Endothelial cell of umbilical vein (primary cell): Measurements from ENCODE around the gene SLC2A11. TPM values are rescaled to one million over a fixed set of nuclear protein-coding genes. Genes with fewer than 3 reads are reported as not detected.

Source experiments
- BruUV-seq: library from RNA; stranded (reverse); fragments of 400-500 nt; replicated peaks from 2 replicates; lab custom pipeline; 2021; lab: Mats Ljungman, UMichigan
- CTCF ChIA-PET: fragments of 300-600, 350-600 bp; sonication (Branson Sonifier 250); formaldehyde crosslinking; loops from one replicate; lab custom pipeline; 2021; ENCODE audit warnings: antibody characterized with exemption, inconsistent platforms; lab: Charles Lee
- POLR2A ChIA-PET: fragments of 300-600, 350-600 bp; sonication (Branson Sonifier 250); formaldehyde crosslinking; loops from one replicate; lab custom pipeline; 2021; ENCODE audit warnings: antibody characterized with exemption, inconsistent platforms; lab: Charles Lee
- DNase-seq: peaks from one replicate; pipeline ENCODE4 v3.0.0-alpha.2; 2011; ENCODE audit warnings: low read depth, low spot score
- FAIRE-seq: peaks from 2 replicates; lab custom pipeline; 2011; peaks lifted over from hg19 to GRCh38; lab: Jason Lieb, UNC
- H2AFZ ChIP-seq: 2 replicates; pipeline ENCODE4 v1.6.0; 2012; ENCODE audit warnings: low read depth, low read length, control low read depth, inconsistent platforms
- H3K27ac ChIP-seq: 2 replicates; pipeline ENCODE4 v1.5.1; 2011; ENCODE audit warnings: low read depth, mild to moderate bottlenecking, control low read depth, low read length, moderate library complexity; ENCODE audit not compliant: insufficient read depth
- H3K27me3 ChIP-seq, 2 experiments: 2 replicates each; pipeline versions ENCODE4 v1.6.0 to v1.6.1; 2011; ENCODE audit warnings: low read length in 2 of 2, mixed read lengths in 1 of 2; ENCODE audit not compliant: control insufficient read depth in 2 of 2, insufficient read depth in 2 of 2
- H3K36me3 ChIP-seq, 2 experiments: 2 replicates in 1 of 2; 3 replicates in 1 of 2; pipeline ENCODE4 v1.5.1; 2011; ENCODE audit warnings: low read length in 2 of 2, mild to moderate bottlenecking in 1 of 2, moderate library complexity in 1 of 2; ENCODE audit not compliant: control insufficient read depth in 2 of 2, insufficient read depth in 2 of 2; ENCODE audit errors: extremely low read depth in 1 of 2
- H3K4me1 ChIP-seq: 3 replicates; pipeline ENCODE4 v1.5.1; 2011; ENCODE audit warnings: mild to moderate bottlenecking, low read length; ENCODE audit not compliant: control insufficient read depth, insufficient read depth; ENCODE audit errors: extremely low read depth
- H3K4me2 ChIP-seq: 2 replicates; pipeline ENCODE4 v1.6.1; 2011; ENCODE audit warnings: low read length, control low read depth, mixed read lengths; ENCODE audit not compliant: insufficient read depth
- H3K4me3 ChIP-seq, 3 experiments: fragments of 200-600 bp in 1 of 3; sonication (generic), shearing (Covaris generic) in 1 of 3; replicated peaks in 1 of 3; 2 replicates each; pipeline ENCODE4 v1.5.1; 2011 to 2016; ENCODE audit warnings: control low read depth in 3 of 3, low read length in 3 of 3, mild to moderate bottlenecking in 2 of 3, inconsistent platforms in 1 of 3, low read depth in 1 of 3, moderate library complexity in 1 of 3; ENCODE audit not compliant: insufficient read depth in 1 of 3
- H3K79me2 ChIP-seq: 2 replicates; pipeline ENCODE4 v1.6.0; 2012; ENCODE audit warnings: low read length, inconsistent platforms; ENCODE audit not compliant: control insufficient read depth, insufficient read depth
- H3K9ac ChIP-seq: replicated peaks from 2 replicates; pipeline ENCODE3; 2011; ENCODE audit warnings: low read length, control low read depth; ENCODE audit not compliant: insufficient read depth; ENCODE audit errors: extremely low read depth
- H3K9me1 ChIP-seq: replicated peaks from 3 replicates; pipeline ENCODE4 v1.6.0; 2011; ENCODE audit warnings: mild to moderate bottlenecking, low read length; ENCODE audit not compliant: control insufficient read depth, insufficient read depth; ENCODE audit errors: extremely low read depth
- H3K9me3 ChIP-seq: replicated peaks from 2 replicates; pipeline ENCODE4 v1.5.1; 2012; ENCODE audit warnings: low read length, inconsistent platforms; ENCODE audit not compliant: control insufficient read depth, insufficient read depth
- H4K20me1 ChIP-seq: replicated peaks from 2 replicates; pipeline ENCODE3; 2011; ENCODE audit warnings: mild to moderate bottlenecking, low read length; ENCODE audit not compliant: control insufficient read depth, insufficient read depth; ENCODE audit errors: extremely low read depth
- JUN ChIP-seq: IDR thresholded peaks from 2 replicates; pipeline ENCODE4 v1.6.1; 2011; ENCODE audit warnings: borderline replicate concordance, low read depth; ENCODE audit not compliant: insufficient read length, insufficient read depth
- dilution Hi-C: fragments of 300-500 bp; cut with MboI; formaldehyde crosslinking; loops from one replicate; pipeline ENCODE4 v1.15.0; 2019; ENCODE audit warnings: low sequenced_read_pairs; ENCODE audit not compliant: extremely low pct_ligation_motif_present
- intact Hi-C: fragments of 100-400 bp; cut with micrococcal nuclease; formaldehyde crosslinking; loops from one replicate; pipeline ENCODE4 v1.10.0; 2022
- polyA plus RNA-seq, 4 experiments: library from polyadenylated mRNA; depleted of rRNA in 3 of 4; stranded (reverse) in 3 of 4; unstranded in 1 of 4; fragments of >200 nt; gene quantifications; 2 replicates each; pipeline versions ENCODE4 v1.2.1 to v1.2.3, GENCODE V29; 2011 to 2012; ENCODE audit warnings: missing spikeins in 1 of 4
- total RNA-seq: library from RNA; stranded (reverse); gene quantifications from 2 replicates; pipeline ENCODE4 v1.2.3, GENCODE V29; 2021
- TF ChIP-seq, protein P1 (sequence below), 2 donors: IDR thresholded peaks; 1 replicate in 1 of 2; 2 replicates in 1 of 2; pipeline ENCODE4 v1.5.1; 2011; ENCODE audit warnings: low read length in 2 of 2, mild to moderate bottlenecking in 2 of 2, moderate library complexity in 2 of 2, control low read depth in 1 of 2, inconsistent platforms in 1 of 2, low read depth in 1 of 2; ENCODE audit not compliant: insufficient read depth in 1 of 2; ENCODE audit errors: extremely low read depth in 1 of 2

The SLC2A11 gene
- total and polyA plus RNA-seq, 2 donors (not counting 3 experiments of a cell fraction or from before 2014, with no cell fraction given): 4.2 to 4.6 TPM

GRCh38 chr22:23888615-23889401 is 31.1 kb downstream of the SLC2A11 start:
- H3K4me2 ChIP-seq: no peak overlapping the region
- peak overlapping the region; percentile 25 for H3K9ac ChIP-seq
- DNase-seq: peak; percentile 3

More at GRCh38 chr22:23888615-23889401, 31.1 kb downstream of the SLC2A11 start:
- FAIRE-seq: peak; percentile 50
- Histone ChIP-seq H3K79me2 (no peaks in the 10 kb centered on the region), H3K4me3 (no peak overlapping the region), H4K20me1 (no peaks in the 10 kb centered on the region), H3K9me3 (no peaks in the 10 kb centered on the region), H3K27ac (peak overlapping the region; percentile 78), H3K4me1 (peaks cover 9% of the 10 kb centered on the region), H2AFZ (peak overlapping the region; percentile 77), H3K27me3 (no peaks in the 10 kb centered on the region), H3K9me1 (no peaks in the 10 kb centered on the region), H3K36me3 (no peaks in the 10 kb centered on the region)
- intact Hi-C loops (no loop called here), dilution Hi-C loops (no loop called here)
- no TSS peak for BruUV-seq
- TF ChIP-seq, protein P1, sequence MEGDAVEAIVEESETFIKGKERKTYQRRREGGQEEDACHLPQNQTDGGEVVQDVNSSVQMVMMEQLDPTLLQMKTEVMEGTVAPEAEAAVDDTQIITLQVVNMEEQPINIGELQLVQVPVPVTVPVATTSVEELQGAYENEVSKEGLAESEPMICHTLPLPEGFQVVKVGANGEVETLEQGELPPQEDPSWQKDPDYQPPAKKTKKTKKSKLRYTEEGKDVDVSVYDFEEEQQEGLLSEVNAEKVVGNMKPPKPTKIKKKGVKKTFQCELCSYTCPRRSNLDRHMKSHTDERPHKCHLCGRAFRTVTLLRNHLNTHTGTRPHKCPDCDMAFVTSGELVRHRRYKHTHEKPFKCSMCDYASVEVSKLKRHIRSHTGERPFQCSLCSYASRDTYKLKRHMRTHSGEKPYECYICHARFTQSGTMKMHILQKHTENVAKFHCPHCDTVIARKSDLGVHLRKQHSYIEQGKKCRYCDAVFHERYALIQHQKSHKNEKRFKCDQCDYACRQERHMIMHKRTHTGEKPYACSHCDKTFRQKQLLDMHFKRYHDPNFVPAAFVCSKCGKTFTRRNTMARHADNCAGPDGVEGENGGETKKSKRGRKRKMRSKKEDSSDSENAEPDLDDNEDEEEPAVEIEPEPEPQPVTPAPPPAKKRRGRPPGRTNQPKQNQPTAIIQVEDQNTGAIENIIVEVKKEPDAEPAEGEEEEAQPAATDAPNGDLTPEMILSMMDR (IDR thresholded peaks at IDR 0.05; ENCODE audit: extremely low read depth in 1 of 2, insufficient read depth in 1 of 2, low read depth in 1 of 2, low read length in 2 of 2): peak in 1 of 2 donors; percentile 6
- no peak for TF ChIP-seq JUN
- CTCF ChIA-PET: interaction anchor here (0.8 to 1.7 kb wide), 10 partner anchors 15 to 286 kb away, joined by 3 to 11 read pairs (median 3); partner anchors contain the start of gene SLC2A11
- POLR2A ChIA-PET: interaction anchor here (0.6 to 0.8 kb wide), 4 partner anchors 25 to 689 kb away, joined by 3 to 6 read pairs (median 4); partner anchors contain the start of gene SLC2A11
